ENCODE measurements around the gene TRIM33. TPM values are rescaled to one million over a fixed set of nuclear protein-coding genes. Genes with fewer than 3 reads are reported as not detected.
"Not testable (repeated sequence)": the region's sequence is repeated elsewhere in the genome, so short reads cannot be mapped to it uniquely, and the experiment has no call there.

TRIM33 gene
- total RNA-seq, 1 experiment from 2014 or later: 78.9 TPM

DNA sequence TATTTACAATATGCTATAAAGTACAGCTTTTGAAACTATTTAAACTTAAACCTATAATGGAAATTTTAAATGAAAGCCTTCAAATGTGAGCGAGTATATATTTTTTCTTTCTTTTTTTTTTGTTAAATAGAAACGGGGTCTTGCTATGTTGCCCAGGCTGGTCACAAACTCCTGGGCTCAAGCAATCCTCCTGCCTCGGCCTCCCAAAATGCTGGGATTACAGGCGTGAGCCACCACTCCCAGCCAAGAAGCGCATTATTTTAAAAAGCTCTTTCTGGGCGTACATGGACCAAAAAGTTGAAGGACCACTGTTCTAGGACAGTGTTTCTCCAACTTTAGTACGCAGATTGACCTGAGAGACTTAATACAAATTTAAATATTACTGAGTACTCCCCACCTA, 87.5 kb downstream of the TRIM33 start:
- Histone ChIP-seq H3K27ac (ENCODE audit: low read length) (no peak overlapping the region), H4K20me1 (ENCODE audit: insufficient read depth, low read depth, low read length) (no peaks in the 10 kb centered on the region), H3K9ac (ENCODE audit: low read length) (no peak overlapping the region), H3K4me3 (ENCODE audit: low read length) (no peak overlapping the region), H3K36me3 (ENCODE audit: insufficient read depth, low read length) (peaks cover 68% of the 10 kb centered on the region), H2AFZ (ENCODE audit: low read length) (no peak overlapping the region), H3K4me1 (ENCODE audit: low read length) (no peaks in the 10 kb centered on the region), H3K9me2 (replicated peaks; ENCODE audit: insufficient read depth, low read length) (no peaks in the 10 kb centered on the region), H3K9me3 (ENCODE audit: low read length) (no peaks in the 10 kb centered on the region), H3K27me3 (ENCODE audit: low read length) (no peaks in the 10 kb centered on the region), H3K79me2 (ENCODE audit: low read length) (peaks cover 22% of the 10 kb centered on the region), H3K4me2 (ENCODE audit: low read depth, low read length, poor library complexity, severe bottlenecking) (no peak overlapping the region)
- no peak for DNase-seq

DNA sequence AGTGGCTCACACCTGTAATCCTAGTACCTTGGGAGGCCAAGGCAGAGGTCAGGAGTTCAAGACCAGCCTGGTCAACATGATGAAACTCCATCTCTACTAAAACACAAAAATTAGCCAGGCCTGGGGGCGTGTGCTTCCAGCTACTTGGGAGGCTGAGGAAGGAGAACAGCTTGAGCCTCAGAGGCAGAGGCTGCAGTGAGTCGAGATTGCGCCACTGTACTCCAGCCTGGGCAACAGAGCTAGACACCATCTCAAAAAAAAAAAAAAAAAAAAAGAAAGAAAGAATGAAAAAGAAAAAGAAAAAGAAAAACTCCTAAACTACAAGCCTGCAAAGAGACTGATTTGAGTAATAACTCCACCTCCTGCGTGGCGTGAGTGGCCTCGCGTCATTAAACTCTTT, 92.1 kb downstream of the TRIM33 start:
- H3K9me3 ChIP-seq (ENCODE audit: low read length); H3K4me1 ChIP-seq (ENCODE audit: low read length); H3K4me2 ChIP-seq (ENCODE audit: low read depth, low read length, poor library complexity, severe bottlenecking); H3K27me3 ChIP-seq (ENCODE audit: low read length); H4K20me1 ChIP-seq (ENCODE audit: insufficient read depth, low read depth, low read length); DNase-seq; H3K9me2 ChIP-seq (replicated peaks; ENCODE audit: insufficient read depth, low read length); H3K27ac ChIP-seq (ENCODE audit: low read length); H3K4me3 ChIP-seq (ENCODE audit: low read length); H3K9ac ChIP-seq (ENCODE audit: low read length); H2AFZ ChIP-seq (ENCODE audit: low read length): not testable (repeated sequence)
- peaks cover 14% of the 10 kb centered on the region; the same call in 1 of the 2 replicates for H3K79me2 ChIP-seq (ENCODE audit: low read length)
- H3K36me3 ChIP-seq (ENCODE audit: insufficient read depth, low read length): peaks cover 56% of the 10 kb centered on the region

DNA sequence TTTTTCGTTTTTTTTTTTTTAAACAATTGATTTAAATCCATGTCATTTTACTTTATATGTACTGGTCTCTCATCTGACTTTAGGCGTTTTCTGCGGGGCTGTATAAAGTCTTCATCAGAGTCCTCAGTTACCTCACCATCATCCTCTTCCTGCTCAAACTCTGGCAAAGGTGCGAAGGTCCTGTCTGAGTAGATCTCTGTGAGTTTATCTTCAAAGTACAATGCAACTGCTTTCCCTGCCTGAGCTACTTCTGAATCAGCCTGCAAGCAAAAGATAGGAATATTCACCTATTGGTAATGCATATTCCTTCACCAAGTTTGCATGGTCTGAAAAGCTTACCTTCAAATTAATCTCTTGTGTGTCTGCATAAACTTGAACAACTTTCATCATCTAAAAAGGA, 113.4 kb downstream of the TRIM33 start:
- no peak for DNase-seq
- Histone ChIP-seq H3K9ac (ENCODE audit: low read length) (no peak overlapping the region), H3K27ac (ENCODE audit: low read length) (no peak overlapping the region), H4K20me1 (ENCODE audit: insufficient read depth, low read depth, low read length) (no peaks in the 10 kb centered on the region), H3K9me3 (ENCODE audit: low read length) (no peaks in the 10 kb centered on the region), H3K27me3 (ENCODE audit: low read length) (no peaks in the 10 kb centered on the region), H3K4me2 (ENCODE audit: low read depth, low read length, poor library complexity, severe bottlenecking) (no peak overlapping the region), H2AFZ (ENCODE audit: low read length) (no peak overlapping the region), H3K9me2 (replicated peaks; ENCODE audit: insufficient read depth, low read length) (no peaks in the 10 kb centered on the region), H3K4me1 (ENCODE audit: low read length) (no peaks in the 10 kb centered on the region), H3K79me2 (ENCODE audit: low read length) (0 out of 2 replicates have a peak, but pooled peaks cover 3% of the 10 kb centered on the region), H3K4me3 (ENCODE audit: low read length) (no peak overlapping the region), H3K36me3 (ENCODE audit: insufficient read depth, low read length) (peaks cover 58% of the 10 kb centered on the region)

DNA sequence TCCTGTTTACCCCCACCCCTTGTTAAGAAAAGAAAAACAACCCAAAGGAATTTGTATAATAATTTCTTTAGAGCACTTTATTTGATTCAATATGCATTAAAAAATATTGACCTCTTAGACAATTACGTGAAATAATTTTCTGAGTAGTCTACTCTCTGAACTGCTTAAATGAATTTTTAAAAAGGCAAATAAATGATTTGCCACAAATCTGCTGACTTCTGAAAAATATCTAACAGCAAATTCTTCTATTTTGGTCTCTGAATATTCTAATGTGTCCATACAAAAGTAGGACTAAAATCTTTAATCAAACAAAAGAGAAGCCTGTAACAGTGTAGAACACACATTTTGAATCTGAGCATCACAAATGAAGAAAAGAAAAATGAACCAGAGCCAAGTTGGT, 115.1 kb downstream of the TRIM33 start:
- Histone ChIP-seq H3K27ac (ENCODE audit: low read length) (no peak overlapping the region), H3K4me2 (ENCODE audit: low read depth, low read length, poor library complexity, severe bottlenecking) (no peak overlapping the region), H3K79me2 (ENCODE audit: low read length) (0 out of 2 replicates have a peak, but pooled peaks cover 3% of the 10 kb centered on the region), H2AFZ (ENCODE audit: low read length) (no peak overlapping the region), H3K9me2 (replicated peaks; ENCODE audit: insufficient read depth, low read length) (no peaks in the 10 kb centered on the region), H3K9me3 (ENCODE audit: low read length) (no peaks in the 10 kb centered on the region), H3K4me1 (ENCODE audit: low read length) (no peaks in the 10 kb centered on the region), H3K4me3 (ENCODE audit: low read length) (no peak overlapping the region), H3K27me3 (ENCODE audit: low read length) (no peaks in the 10 kb centered on the region), H4K20me1 (ENCODE audit: insufficient read depth, low read depth, low read length) (no peaks in the 10 kb centered on the region), H3K36me3 (ENCODE audit: insufficient read depth, low read length) (peaks cover 65% of the 10 kb centered on the region; the same call in 1 of the 2 replicates), H3K9ac (ENCODE audit: low read length) (no peak overlapping the region)
- no peak for DNase-seq

DNA sequence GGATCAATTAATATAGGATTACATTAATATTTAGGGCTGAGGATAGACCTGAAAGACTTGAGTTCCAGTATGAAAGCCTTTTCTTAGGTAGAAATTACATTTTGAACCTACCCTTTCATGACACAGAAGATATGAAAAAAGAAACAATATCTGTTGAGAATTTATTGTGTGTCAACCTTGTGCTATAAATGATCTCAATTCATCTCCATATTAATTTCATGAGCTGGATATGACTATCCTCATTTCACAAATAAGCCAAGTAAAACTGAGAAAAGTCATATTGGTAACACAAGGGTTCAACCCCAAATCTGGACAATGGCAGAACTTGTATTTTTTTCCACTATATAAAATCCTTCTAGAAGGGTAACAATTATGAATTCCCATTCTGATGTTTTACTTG, 120.0 kb downstream of the TRIM33 start:
- Histone ChIP-seq H3K36me3 (ENCODE audit: insufficient read depth, low read length) (peaks cover 43% of the 10 kb centered on the region), H3K9me2 (replicated peaks; ENCODE audit: insufficient read depth, low read length) (no peaks in the 10 kb centered on the region), H3K9me3 (ENCODE audit: low read length) (no peaks in the 10 kb centered on the region), H3K4me3 (ENCODE audit: low read length) (no peak overlapping the region), H3K27ac (ENCODE audit: low read length) (no peak overlapping the region), H4K20me1 (ENCODE audit: insufficient read depth, low read depth, low read length) (no peaks in the 10 kb centered on the region), H3K27me3 (ENCODE audit: low read length) (no peaks in the 10 kb centered on the region), H2AFZ (ENCODE audit: low read length) (no peak overlapping the region), H3K4me2 (ENCODE audit: low read depth, low read length, poor library complexity, severe bottlenecking) (no peak overlapping the region), H3K4me1 (ENCODE audit: low read length) (no peaks in the 10 kb centered on the region), H3K9ac (ENCODE audit: low read length) (no peak overlapping the region), H3K79me2 (ENCODE audit: low read length) (0 out of 2 replicates have a peak, but pooled peaks cover 3% of the 10 kb centered on the region)
- DNase-seq: no peak

DNA sequence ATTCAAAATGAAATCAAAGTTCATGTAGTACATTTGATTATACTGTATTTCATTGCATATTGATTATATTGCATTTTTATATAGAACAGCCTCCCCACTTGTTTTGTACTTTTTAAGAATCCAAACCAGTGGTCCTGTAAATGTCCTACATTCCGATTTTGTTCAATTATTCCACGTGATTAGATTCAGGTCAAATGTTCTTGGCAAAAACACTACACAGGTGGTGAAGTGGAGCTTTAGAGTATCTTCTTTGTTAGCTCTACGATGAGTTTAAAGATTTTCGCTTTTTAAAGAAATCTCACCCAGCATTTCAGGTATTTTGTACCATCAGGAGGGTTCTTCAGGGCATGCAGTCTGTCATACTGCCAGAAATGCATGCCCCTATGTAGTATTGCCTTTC, 120.6 kb downstream of the TRIM33 start:
- H3K27me3 ChIP-seq (ENCODE audit: low read length): no peaks in the 10 kb centered on the region
- no peaks in the 10 kb centered on the region for H3K9me3 ChIP-seq (ENCODE audit: low read length)
- no peak overlapping the region for H3K4me3 ChIP-seq (ENCODE audit: low read length)
- no peak overlapping the region for H3K4me2 ChIP-seq (ENCODE audit: low read depth, low read length, poor library complexity, severe bottlenecking)
- no peaks in the 10 kb centered on the region for H3K4me1 ChIP-seq (ENCODE audit: low read length)
- 0 out of 2 replicates have a peak, but pooled peaks cover 3% of the 10 kb centered on the region for H3K79me2 ChIP-seq (ENCODE audit: low read length)
- no peak overlapping the region for H2AFZ ChIP-seq (ENCODE audit: low read length)
- H3K9me2 ChIP-seq (replicated peaks; ENCODE audit: insufficient read depth, low read length): no peaks in the 10 kb centered on the region
- H3K36me3 ChIP-seq (ENCODE audit: insufficient read depth, low read length): peaks cover 37% of the 10 kb centered on the region
- H4K20me1 ChIP-seq (ENCODE audit: insufficient read depth, low read depth, low read length): no peaks in the 10 kb centered on the region
- DNase-seq: no peak
- H3K27ac ChIP-seq (ENCODE audit: low read length): no peak overlapping the region
- no peak overlapping the region for H3K9ac ChIP-seq (ENCODE audit: low read length)

DNA sequence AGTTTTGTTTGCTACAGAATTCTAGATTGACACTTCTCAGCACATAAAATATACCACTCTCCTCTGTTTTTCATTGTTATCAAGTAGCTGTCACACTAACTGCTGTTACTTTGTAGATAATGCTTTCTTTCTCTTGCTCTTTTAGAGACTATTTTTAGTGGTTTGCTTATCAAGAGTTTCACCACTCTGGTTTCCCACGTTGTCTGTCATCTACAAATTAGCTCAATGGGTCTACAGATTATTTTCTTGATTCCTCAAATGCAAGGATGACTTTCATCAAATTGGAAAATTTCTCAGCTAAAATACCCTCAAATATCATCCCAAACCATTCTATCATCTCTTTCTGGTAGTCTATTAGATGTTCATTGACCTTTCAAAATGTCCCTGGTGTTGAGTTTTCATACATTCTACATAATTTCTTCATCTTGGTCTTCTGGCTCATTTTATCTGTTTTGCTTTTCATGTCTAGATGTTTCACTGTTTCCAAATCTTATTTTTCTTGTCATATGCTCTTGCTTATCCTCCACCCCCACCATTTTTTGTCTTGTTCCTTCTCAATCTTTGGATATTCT, 122.5 kb downstream of the TRIM33 start:
- peaks cover 26% of the 10 kb centered on the region for H3K36me3 ChIP-seq (ENCODE audit: insufficient read depth, low read length)
- no peak for DNase-seq
- no peaks in the 10 kb centered on the region for H3K9me2 ChIP-seq (replicated peaks; ENCODE audit: insufficient read depth, low read length)
- no peaks in the 10 kb centered on the region for H4K20me1 ChIP-seq (ENCODE audit: insufficient read depth, low read depth, low read length)
- H3K4me3 ChIP-seq (ENCODE audit: low read length): no peak overlapping the region
- H3K27me3 ChIP-seq (ENCODE audit: low read length): no peaks in the 10 kb centered on the region
- no peak overlapping the region for H2AFZ ChIP-seq (ENCODE audit: low read length)
- H3K27ac ChIP-seq (ENCODE audit: low read length): no peak overlapping the region
- H3K4me2 ChIP-seq (ENCODE audit: low read depth, low read length, poor library complexity, severe bottlenecking): no peak overlapping the region
- no peaks in the 10 kb centered on the region for H3K9me3 ChIP-seq (ENCODE audit: low read length)
- H3K9ac ChIP-seq (ENCODE audit: low read length): no peak overlapping the region
- no peaks in the 10 kb centered on the region for H3K4me1 ChIP-seq (ENCODE audit: low read length)
- H3K79me2 ChIP-seq (ENCODE audit: low read length): no peaks in the 10 kb centered on the region

DNA sequence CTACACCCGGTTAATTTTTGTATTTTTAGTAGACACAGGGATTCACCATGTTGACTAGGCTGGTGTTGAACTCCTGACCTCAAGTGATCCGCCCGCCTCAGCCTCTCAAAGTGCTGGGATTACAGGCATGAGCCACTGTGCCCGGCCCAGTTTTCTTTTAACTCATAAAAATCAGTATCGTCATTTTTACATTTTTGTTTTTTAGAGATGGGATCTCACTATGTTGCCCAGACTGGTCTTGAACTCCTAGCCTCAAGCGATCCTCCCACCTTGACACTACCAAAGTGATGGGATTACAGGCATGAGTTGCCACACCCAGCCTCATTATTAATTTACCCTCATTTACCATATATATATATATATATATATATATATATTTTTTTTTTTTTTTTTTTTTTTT, 123.4 kb downstream of the TRIM33 start:
- not testable (repeated sequence) for H3K27ac ChIP-seq (ENCODE audit: low read length); H2AFZ ChIP-seq (ENCODE audit: low read length); H3K9me2 ChIP-seq (replicated peaks; ENCODE audit: insufficient read depth, low read length); H3K27me3 ChIP-seq (ENCODE audit: low read length); H3K79me2 ChIP-seq (ENCODE audit: low read length); H3K4me3 ChIP-seq (ENCODE audit: low read length); H3K4me2 ChIP-seq (ENCODE audit: low read depth, low read length, poor library complexity, severe bottlenecking); H4K20me1 ChIP-seq (ENCODE audit: insufficient read depth, low read depth, low read length); H3K9me3 ChIP-seq (ENCODE audit: low read length); H3K9ac ChIP-seq (ENCODE audit: low read length); H3K4me1 ChIP-seq (ENCODE audit: low read length); DNase-seq
- H3K36me3 ChIP-seq (ENCODE audit: insufficient read depth, low read length): peaks cover 25% of the 10 kb centered on the region

DNA sequence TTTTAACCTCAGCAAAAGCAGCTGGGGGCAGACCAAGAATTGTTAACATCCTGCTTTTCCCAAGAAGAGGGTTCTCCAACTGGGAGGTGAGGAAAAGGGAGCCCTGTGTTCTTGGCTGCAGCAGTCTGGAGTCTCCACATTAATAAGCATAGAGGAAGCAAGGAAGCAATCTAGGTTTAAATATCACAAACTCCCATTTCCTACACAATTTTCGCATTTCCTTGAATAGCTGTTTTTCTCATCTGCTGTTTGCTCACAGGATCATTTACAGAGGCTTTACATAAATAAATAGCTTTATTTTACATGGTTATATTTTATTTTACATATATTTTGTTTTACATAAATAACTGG, 124.0 kb downstream of the TRIM33 start:
- H3K4me2 ChIP-seq (ENCODE audit: low read depth, low read length, poor library complexity, severe bottlenecking): no peak overlapping the region
- no peaks in the 10 kb centered on the region for H4K20me1 ChIP-seq (ENCODE audit: insufficient read depth, low read depth, low read length)
- no peaks in the 10 kb centered on the region for H3K9me2 ChIP-seq (replicated peaks; ENCODE audit: insufficient read depth, low read length)
- H2AFZ ChIP-seq (ENCODE audit: low read length): no peak overlapping the region
- no peak overlapping the region for H3K27ac ChIP-seq (ENCODE audit: low read length)
- H3K79me2 ChIP-seq (ENCODE audit: low read length): no peaks in the 10 kb centered on the region
- no peaks in the 10 kb centered on the region for H3K4me1 ChIP-seq (ENCODE audit: low read length)
- peaks cover 19% of the 10 kb centered on the region for H3K36me3 ChIP-seq (ENCODE audit: insufficient read depth, low read length)
- no peak for DNase-seq
- no peak overlapping the region for H3K4me3 ChIP-seq (ENCODE audit: low read length)
- H3K27me3 ChIP-seq (ENCODE audit: low read length): no peaks in the 10 kb centered on the region
- no peak overlapping the region for H3K9ac ChIP-seq (ENCODE audit: low read length)
- H3K9me3 ChIP-seq (ENCODE audit: low read length): no peaks in the 10 kb centered on the region

All from Karpas-422 (cell line).